Prostate gland (tissue), 2 donors: Measurements from ENCODE around the gene ZNF532.

Experiments
- CTCF ChIP-seq, 4 experiments: fragments of 200-600 bp in 2 of 4; fragments of 450-650 bp in 2 of 4; sonication (generic) in 2 of 4; IDR thresholded peaks; 1 replicate in 3 of 4; 2 replicates in 1 of 4; pipeline ENCODE4 v1.5.1; 2016 to 2019; ENCODE audit warnings: antibody characterized with exemption in 4 of 4, mild to moderate bottlenecking in 2 of 4, moderate library complexity in 2 of 4
- POLR2A ChIP-seq: fragments of 450-650 bp; IDR thresholded peaks from one replicate; pipeline ENCODE4 v1.6.1; 2016; ENCODE audit warnings: antibody characterized with exemption, mild to moderate bottlenecking
- POLR2AphosphoS5 ChIP-seq: sonication (generic); formaldehyde crosslinking; IDR thresholded peaks from one replicate; pipeline ENCODE4 v1.6.1; 2017; ENCODE audit warnings: antibody characterized with exemption

- TF ChIP-seq CTCF (IDR thresholded peaks at IDR 0.05) (no peak), POLR2A (no peak), POLR2AphosphoS5 (no peak)
Observed at GRCh38 chr18:58828399-58829121, 36.1 kb upstream of the ZNF532 start.
